COR-L47 (cell line): ENCODE measurements around the gene PPP1R15A.
"Not testable (repeated sequence)": the region's sequence is repeated elsewhere in the genome, so short reads cannot be mapped to it uniquely, and the experiment has no call there.

Experiments used
- DNase-seq: peaks from one replicate; lab custom pipeline; 2025; lab: John Stamatoyannopoulos, UW

Gene PPP1R15A

GRCh38 chr19:48872182-48872883 lies at the start of gene PPP1R15A:
TSS of gene PPP1R15A (plus strand) at chr19:48872421. CDS start at chr19:48873234, 813 bp downstream.
- DNase-seq: peak; percentile 96

- DNase-seq: no peak
Measured at GRCh38 chr19:48822514-48822913, 49.7 kb upstream of the PPP1R15A start.

DNA sequence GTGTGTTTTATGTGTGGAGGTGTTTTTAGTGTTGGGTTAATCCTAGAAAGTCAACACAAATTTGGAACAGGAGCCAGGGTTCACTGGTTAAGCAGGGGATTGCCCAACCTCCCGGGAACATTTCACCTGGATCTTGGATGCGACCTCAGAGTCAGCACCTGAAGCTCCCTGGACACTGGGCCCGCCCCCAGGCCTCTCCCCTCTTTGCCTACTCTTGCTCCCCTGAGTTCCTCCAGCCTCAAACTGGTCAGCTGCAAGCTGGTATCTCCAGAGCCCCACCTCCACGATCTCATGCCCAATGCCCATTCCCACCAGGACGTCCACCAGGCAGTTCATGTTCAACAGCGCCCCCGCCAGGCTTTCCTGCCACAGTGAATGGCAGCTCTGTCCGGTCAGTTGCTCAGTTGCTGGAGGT lies 45.6 kb upstream of the PPP1R15A start:
- no peak for DNase-seq

DNA sequence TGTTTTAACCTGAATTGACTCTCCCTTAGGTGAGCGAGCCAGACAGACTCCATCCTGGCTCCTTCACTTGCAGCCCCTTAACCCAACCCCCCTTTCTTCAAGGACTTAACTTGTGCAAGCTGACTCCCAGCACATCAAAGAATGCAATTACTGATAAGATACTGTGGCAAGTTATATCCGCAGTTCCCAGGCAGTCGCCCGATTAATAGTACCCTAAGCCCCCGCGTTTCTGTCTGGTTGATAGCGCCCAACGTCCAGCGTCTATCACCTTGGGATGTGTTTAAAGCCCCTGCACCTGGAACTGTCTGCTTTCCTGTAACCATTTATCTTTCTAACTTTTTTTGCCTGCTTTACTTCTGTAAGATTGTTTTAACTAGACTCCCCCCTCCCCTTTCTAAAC lies 42.1 kb upstream of the PPP1R15A start:
- DNase-seq: no peak

GRCh38 chr19:48830965-48831364 lies 41.3 kb upstream of the PPP1R15A start:
- DNase-seq: no peak

DNA sequence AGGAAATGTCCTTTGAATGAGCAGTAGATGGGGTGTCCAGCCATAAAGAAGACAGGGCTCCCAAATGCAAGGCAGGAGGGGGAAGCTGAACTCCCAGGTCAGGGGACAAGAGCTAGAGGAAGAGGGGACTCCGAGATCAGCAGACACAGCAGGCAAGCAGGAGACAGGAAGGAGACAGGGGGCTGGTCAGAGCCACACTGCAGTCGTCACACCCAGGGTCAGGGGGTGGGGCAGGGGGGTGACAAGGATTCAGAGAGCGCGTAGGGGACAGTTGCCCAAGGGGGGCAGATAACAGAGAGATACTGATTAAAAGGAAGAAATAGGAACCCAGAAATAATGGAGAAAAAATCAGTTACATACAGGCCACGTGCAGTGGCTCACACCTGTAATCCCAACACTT lies 39.2 kb upstream of the PPP1R15A start:
- no peak for DNase-seq

- DNase-seq: no peak
Measured at GRCh38 chr19:48833977-48834376, 38.2 kb upstream of the PPP1R15A start.

DNA sequence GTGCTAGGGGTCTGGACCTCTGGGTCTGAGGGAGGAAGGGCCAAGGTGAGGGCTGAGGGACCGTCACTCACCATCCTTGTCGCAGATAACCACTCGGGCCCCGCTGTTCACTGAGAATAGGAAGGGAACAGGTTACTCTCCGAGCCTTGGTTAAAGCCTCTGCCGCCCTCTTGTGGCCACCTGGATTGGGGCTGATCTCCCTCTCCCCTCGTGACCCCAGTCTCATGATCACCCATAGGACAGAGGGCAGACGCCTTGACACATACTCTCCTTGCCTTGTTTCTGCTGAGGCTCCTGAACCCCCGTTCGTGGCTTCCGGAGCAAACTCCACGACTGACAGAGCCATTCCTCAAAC lies 36.5 kb upstream of the PPP1R15A start:
- peak; percentile 85 for DNase-seq

DNA sequence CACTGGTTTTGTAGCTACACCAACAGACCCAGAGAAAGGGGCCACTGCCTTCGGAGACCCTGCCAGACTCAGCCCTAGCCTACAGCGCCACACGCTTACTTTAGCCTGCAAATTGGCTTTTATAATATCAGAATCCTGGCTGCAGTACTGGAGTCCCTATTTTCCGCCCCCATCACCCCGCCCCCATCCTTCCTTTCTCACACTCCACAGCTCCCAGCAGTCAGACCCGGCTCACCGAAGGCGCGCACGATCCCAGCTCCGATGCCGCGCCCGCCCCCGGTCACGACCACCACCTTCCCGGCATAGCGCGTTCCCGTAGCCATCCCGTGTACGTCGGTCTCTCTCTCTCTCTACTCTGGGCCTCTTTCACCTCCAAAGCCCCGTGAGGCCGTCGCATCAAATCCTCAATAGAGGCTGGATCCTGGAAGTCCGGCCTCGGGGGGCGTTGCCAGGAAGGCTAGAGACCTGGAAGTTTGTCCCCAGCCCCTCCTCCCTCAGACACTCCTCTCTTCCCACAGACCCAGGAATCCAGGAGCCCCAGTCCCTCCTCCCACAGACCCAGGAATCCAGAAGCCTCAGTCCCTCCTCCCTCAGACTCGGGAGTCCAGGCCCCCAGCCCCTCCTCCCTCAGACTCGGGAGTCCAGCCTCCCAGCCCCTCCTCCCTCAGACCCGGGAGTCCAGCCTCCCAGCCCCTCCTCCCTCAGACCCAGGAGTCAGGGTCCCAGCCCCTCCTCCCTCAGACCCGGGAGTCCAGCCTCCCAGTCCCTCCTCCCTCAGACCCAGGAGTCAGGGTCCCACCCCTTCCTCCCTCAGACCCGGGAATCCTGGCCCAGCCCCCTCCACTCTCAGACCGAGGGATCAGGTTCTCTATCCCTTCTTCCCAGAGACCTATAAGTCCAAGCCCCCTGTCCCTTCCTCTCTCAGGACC lies 35.9 kb upstream of the PPP1R15A start, which contains the start of gene HSD17B14:
Gene HSD17B14 (minus strand): TSS at position 403 of the 929 bp plus-strand sequence. CDS start 80 bp downstream, at position 323.
- no peak for DNase-seq

GRCh38 chr19:48837051-48837524 lies 35.1 kb upstream of the PPP1R15A start:
- peak; percentile 6 for DNase-seq

GRCh38 chr19:48837687-48838086 lies 34.5 kb upstream of the PPP1R15A start:
- no peak for DNase-seq

DNA sequence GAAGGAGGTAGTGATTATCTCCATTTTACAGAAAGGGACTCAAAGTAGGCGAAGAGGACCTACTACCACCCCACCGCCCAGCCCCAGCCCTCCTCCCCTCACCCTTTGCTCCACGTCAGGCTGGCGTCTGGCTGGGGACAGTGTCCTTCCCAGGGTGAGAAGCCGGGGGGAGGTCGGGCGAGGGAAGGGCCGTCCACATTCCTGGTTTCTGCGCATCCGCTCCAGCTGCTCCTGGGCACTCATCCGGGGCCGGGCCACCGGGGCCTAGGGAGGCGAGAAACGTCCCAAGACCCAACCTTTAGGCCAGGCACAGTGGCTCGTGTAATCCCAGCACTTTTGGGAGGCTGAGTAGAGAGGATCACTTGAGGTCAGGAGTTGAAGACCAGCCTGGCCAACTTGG lies 31.2 kb upstream of the PPP1R15A start:
- no peak for DNase-seq

DNA sequence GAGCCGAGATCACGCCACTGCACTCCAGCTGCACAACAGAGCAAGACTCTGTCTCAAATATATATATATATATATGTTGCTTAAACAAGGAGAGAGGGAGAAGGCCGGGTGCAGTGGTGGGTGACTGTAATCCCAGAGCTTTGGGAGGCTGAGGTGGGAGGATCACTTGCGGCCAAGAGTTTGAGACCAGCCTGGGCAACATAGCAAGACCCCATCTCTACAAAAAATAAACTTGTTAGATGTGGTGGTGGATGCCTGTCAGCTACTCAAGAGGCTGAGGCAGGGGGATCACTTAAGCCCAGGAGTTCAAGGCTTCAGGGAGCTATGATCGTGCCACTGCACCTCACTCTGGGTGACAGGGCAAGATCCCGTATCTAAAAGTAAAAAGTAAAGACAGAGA lies 30.6 kb upstream of the PPP1R15A start:
- DNase-seq: no peak

DNA sequence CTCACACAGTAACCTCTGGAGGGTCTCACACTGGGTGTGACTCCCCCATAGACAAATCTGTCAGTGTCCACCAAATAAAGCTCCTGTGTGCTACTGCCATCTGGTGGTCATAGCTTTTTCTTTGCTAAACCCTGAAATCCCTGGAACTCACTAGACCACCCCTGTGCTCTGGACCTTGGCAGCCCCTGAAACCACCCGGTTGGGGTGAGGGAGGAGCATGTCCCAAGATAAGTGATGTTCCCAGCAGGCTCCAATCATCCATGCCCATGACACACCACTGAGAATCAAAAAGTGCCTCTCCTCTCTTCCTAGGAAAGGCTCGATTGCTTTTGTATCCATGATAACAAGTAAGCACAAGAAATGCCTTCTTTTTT lies 29.4 kb upstream of the PPP1R15A start:
- peak; percentile 20 for DNase-seq

DNA sequence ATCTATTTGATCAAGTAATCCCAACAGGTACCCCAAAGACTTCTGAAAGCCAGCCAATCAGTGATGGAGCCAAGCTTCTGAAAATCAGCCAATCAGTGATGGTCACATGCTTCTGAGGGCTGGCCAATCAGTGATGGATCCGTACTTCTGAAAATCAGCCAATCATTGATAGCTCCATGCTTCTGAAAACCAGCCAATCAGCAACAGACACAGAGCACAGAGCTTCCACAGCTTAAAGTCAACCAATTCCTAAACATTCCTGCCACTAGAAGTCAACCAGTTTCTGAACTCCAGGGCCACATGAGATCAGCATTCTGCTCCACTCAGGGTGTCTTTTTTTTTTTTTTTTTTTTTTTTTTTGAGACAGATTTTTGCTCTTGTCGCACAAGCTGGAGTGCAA lies 27.7 kb upstream of the PPP1R15A start:
- peak; percentile 29 for DNase-seq

DNA sequence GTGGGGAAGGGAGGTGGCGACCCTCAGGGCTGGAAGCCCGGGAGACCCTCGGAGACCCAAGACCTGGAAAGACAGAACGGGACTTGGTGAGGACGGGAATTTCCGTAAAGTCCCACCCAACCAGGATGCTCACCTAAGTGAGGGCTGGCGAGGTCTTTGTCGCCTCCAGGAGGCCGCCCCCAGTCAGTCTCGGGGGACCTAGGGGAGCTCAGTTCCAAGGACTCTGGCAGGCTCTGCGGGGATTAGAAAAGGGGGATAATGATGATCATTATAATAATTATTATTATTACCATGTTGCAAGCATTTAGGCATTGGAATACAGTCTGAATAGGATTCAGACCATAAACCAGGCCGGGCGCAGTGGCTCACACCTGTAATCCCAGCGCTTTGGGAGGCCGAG lies 26.8 kb upstream of the PPP1R15A start:
- no peak for DNase-seq

GRCh38 chr19:48846659-48847058 lies 25.6 kb upstream of the PPP1R15A start:
- not testable (repeated sequence) for DNase-seq

DNA sequence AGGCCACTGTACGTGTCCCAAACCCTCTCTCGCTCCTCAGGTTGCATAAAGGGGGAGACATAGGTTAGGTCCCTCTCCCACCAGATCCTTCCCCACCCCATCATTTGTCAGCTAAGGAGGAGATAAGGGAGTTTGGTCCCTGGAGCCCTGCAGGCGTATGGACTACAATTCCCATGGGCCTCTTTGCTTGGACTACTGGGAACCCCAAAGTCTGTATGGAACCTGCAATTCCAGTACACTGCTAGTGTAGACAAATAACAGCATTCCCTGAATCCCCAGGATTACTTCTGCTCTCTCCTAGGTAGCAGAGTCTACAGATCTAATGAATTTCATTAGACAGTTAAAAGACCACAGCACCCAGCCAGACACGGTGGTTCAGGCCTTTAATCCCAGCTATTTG lies 19.9 kb upstream of the PPP1R15A start:
- no peak for DNase-seq

GRCh38 chr19:48853483-48853882 lies 18.7 kb upstream of the PPP1R15A start:
- DNase-seq: no peak

DNA sequence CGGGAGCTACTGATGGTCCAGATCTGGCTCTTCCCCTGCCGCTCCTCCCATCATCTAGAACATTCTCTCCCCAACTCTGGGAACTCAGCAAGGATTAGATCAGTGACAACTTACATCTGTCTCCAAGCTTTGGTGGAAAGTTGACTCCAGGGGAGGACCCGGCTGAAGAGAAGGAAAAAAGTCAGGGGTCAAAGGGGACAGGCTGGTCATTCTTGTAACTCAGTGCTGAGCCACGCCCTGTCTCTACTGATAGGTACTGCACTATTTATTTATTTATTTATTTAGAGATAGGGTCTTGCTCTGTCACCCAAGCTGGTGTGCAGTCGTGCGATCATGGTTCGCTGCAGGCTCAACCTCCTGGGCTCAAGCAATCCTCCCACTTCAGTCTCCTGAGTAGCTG lies 18.1 kb upstream of the PPP1R15A start:
- no peak for DNase-seq

- DNase-seq: no peak
Measured at GRCh38 chr19:48856921-48857320, 15.3 kb upstream of the PPP1R15A start.

- DNase-seq: no peak
Measured at GRCh38 chr19:48858984-48859710, 13.1 kb upstream of the PPP1R15A start.
